Measurements from ENCODE around the gene IGSF8. TPM values are rescaled to one million over a fixed set of nuclear protein-coding genes. Genes with fewer than 3 reads are reported as not detected.
"Not testable (repeated sequence)": the region's sequence is repeated elsewhere in the genome, so short reads cannot be mapped to it uniquely, and the experiment has no call there.

Gene IGSF8
- total and polyA plus RNA-seq, 9 donors = 7.3 to 45.6 (median 34.2) TPM

DNA sequence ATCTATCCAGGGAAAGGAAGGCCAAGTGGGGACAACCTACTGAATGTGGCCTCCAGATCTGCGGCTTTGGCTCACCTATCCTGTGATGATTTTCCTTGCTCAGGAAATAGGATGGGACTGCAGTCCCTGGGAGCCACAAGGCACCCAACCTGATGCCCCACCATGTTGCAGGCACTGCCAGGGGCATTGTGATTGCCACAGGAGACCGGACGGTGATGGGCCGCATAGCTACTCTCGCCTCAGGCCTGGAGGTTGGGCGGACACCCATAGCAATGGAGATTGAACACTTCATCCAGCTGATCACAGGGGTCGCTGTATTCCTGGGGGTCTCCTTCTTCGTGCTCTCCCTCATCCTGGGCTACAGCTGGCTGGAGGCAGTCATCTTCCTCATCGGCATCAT lies 29.0 kb upstream of the IGSF8 start:
- 88 to 97% (median 94%) methylated on average over 7 to 9 of the region's 9 CpGs for WGBS, 3 donors
- no peak for TF ChIP-seq POLR2A (IDR thresholded peaks at IDR 0.05)
- TF ChIP-seq, protein P1, sequence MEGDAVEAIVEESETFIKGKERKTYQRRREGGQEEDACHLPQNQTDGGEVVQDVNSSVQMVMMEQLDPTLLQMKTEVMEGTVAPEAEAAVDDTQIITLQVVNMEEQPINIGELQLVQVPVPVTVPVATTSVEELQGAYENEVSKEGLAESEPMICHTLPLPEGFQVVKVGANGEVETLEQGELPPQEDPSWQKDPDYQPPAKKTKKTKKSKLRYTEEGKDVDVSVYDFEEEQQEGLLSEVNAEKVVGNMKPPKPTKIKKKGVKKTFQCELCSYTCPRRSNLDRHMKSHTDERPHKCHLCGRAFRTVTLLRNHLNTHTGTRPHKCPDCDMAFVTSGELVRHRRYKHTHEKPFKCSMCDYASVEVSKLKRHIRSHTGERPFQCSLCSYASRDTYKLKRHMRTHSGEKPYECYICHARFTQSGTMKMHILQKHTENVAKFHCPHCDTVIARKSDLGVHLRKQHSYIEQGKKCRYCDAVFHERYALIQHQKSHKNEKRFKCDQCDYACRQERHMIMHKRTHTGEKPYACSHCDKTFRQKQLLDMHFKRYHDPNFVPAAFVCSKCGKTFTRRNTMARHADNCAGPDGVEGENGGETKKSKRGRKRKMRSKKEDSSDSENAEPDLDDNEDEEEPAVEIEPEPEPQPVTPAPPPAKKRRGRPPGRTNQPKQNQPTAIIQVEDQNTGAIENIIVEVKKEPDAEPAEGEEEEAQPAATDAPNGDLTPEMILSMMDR (IDR thresholded peaks at IDR 0.05) = no peak
- TF ChIP-seq EP300 (IDR thresholded peaks at IDR 0.05) = no peak
- DNase-seq = no peak
- Histone ChIP-seq H3K4me1 (ENCODE audit: insufficient read depth) (no peaks in the 10 kb centered on the region), H3K27ac (no peak overlapping the region), H3K36me3 (no peaks in the 10 kb centered on the region), H3K4me3 (no peak overlapping the region), H3K9me3 (no peaks in the 10 kb centered on the region), H3K27me3 (no peaks in the 10 kb centered on the region)
- intact Hi-C loops (cut with DNase I) = no loop called here

DNA sequence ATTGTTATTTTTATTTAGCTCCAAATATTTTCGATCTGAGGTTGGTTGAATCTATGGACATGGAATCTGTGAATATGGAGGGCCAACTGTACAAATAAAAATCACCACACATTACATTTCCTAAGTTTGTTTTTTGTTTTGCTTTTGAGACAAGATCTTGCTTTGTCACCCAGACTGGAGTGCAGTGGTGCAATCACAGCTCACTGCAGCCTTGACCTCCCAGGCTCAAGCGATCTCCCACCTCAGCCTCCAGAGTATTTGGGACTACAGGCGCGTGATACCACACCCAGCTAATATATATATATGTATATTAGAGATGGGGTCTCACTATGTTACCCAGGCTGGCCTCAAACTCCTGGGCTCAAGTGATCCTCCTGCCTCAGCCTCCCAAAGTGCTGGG lies 27.9 kb upstream of the IGSF8 start:
- H3K27ac ChIP-seq; H3K27me3 ChIP-seq; H3K4me1 ChIP-seq (ENCODE audit: insufficient read depth); intact Hi-C loops (cut with DNase I); H3K36me3 ChIP-seq; DNase-seq; H3K9me3 ChIP-seq; H3K4me3 ChIP-seq: not testable (repeated sequence)
- 62 to 70% (median 69%) methylated on average over 4 of the region's 4 CpGs for WGBS, 3 donors

DNA sequence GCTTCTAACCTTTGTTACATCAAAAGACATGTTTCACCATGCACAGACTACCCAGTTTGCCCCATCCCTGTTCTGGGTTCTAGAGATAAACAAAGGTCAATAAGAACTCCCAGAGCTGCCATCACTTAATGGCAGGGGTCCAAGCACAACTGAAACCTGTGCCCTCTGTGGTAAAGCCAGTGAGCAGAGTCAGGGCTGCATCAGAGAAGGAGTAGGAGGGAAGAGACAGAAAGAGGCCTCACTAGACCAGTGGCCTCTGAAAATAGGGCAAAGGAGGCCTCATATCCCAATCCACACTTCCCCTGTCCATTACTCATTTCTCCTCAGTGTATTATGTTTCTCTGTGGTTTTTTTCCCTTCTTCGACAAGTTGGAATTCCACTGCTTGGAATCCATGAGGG lies 27.3 kb upstream of the IGSF8 start:
- Histone ChIP-seq H3K36me3 (no peaks in the 10 kb centered on the region), H3K4me3 (no peak overlapping the region), H3K27me3 (no peaks in the 10 kb centered on the region), H3K27ac (no peak overlapping the region), H3K4me1 (ENCODE audit: insufficient read depth) (no peaks in the 10 kb centered on the region), H3K9me3 (no peaks in the 10 kb centered on the region)
- WGBS, 3 donors = 52 to 67% (median 55%) methylated on average over 1 of the region's 1 CpG
- TF ChIP-seq EP300 (IDR thresholded peaks at IDR 0.05) = no peak
- TF ChIP-seq POLR2A (IDR thresholded peaks at IDR 0.05) = no peak
- TF ChIP-seq, protein P1 (IDR thresholded peaks at IDR 0.05) = no peak
- intact Hi-C loops (cut with DNase I) = no loop called here
- no peak for DNase-seq

DNA sequence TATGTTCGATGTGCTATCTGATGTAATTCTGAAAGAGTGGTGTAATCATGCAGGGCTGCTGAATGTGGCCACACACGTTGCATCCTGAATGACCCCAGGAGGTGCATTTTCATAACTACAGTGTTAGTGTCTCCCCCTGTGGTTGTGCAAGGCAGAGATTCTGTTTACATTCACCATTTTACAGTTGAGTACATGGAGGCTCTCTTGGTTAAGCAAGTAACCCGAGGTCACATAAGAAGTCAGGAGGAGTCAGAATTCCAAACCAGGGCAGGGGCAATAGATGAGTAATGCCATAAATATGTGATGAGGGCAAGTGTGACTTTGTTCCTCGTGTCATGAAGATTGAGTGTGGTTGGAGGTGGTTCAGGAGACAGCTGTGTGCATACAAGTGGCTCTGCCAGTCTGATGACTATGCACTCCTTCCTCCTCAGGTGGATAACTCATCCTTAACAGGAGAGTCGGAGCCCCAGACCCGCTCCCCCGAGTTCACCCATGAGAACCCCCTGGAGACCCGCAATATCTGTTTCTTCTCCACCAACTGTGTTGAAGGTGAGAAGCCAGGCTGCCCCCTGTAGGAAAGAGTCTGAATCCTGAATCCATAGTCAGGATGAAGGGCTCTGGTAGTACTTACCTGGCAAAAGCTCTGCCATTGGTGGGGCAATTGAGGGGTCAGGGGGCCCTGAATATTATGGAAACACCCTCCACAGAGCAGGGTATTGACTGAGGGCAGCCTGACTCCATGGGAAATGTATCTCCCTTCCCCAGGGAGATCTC lies 26.5 kb upstream of the IGSF8 start:
- H3K27me3 ChIP-seq = no peaks in the 10 kb centered on the region
- WGBS, 3 donors = 74 to 80% (median 74%) methylated on average over 8 of the region's 8 CpGs
- H3K4me3 ChIP-seq = no peak overlapping the region
- H3K27ac ChIP-seq = no peak overlapping the region
- no peak for DNase-seq
- no peaks in the 10 kb centered on the region for H3K9me3 ChIP-seq
- no peaks in the 10 kb centered on the region for H3K4me1 ChIP-seq (ENCODE audit: insufficient read depth)
- H3K36me3 ChIP-seq = no peaks in the 10 kb centered on the region
- intact Hi-C loops (cut with DNase I) = no loop called here
- no peak for TF ChIP-seq POLR2A (IDR thresholded peaks at IDR 0.05)
- TF ChIP-seq EP300 (IDR thresholded peaks at IDR 0.05) = no peak
- TF ChIP-seq, protein P1 (IDR thresholded peaks at IDR 0.05) = no peak

DNA sequence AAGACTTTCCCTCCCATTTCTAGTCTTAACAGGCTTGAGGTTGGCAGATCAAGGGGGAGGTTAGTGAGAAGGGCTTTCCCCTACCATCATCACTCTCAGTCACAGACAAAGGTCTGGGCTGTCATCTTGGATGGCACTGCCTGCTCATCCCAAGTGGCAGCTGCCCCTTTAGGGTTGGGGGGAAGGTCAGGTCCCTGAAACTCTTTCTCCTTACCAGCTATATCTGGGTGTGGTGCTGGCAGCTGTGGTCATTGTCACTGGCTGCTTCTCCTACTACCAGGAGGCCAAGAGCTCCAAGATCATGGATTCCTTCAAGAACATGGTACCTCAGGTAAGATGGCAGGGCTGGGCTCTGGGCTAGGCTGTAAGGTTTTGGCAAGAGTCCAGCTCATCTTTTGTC lies 25.3 kb upstream of the IGSF8 start:
- Histone ChIP-seq H3K27me3 (no peaks in the 10 kb centered on the region), H3K27ac (no peak overlapping the region), H3K4me3 (no peak overlapping the region), H3K4me1 (ENCODE audit: insufficient read depth) (peaks cover 2% of the 10 kb centered on the region), H3K9me3 (no peaks in the 10 kb centered on the region), H3K36me3 (no peaks in the 10 kb centered on the region)
- TF ChIP-seq, protein P1 (IDR thresholded peaks at IDR 0.05) = no peak
- TF ChIP-seq POLR2A (IDR thresholded peaks at IDR 0.05) (no peak), EP300 (IDR thresholded peaks at IDR 0.05) (no peak)
- intact Hi-C loops (cut with DNase I) = no loop called here
- no peak for DNase-seq

Data from ovary (tissue), 9 donors.